ENCODE measurements around the gene KLHDC9.
A peak's percentile ranks its signal among the peaks of the same experiment; 100 is the strongest.
"Not testable (repeated sequence)": the region's sequence is repeated elsewhere in the genome, so short reads cannot be mapped to it uniquely, and the experiment has no call there.

KLHDC9 gene

GRCh38 chr1:161059293-161059692 is 38.9 kb upstream of the KLHDC9 start:
- ATAC-seq, result peak; percentile 14; the same call in 2 of the 3 replicates
- TF ChIP-seq GLIS3 (CRISPR knock-in tag; IDR thresholded peaks at IDR 0.05) (no peak), ZNF8 (CRISPR knock-in tag; IDR thresholded peaks at IDR 0.05) (no peak), PATZ1 (CRISPR knock-in tag; IDR thresholded peaks at IDR 0.05; ENCODE audit: borderline replicate concordance) (no peak), SNAI2 (CRISPR knock-in tag; IDR thresholded peaks at IDR 0.05) (no peak), ZNF565 (CRISPR knock-in tag; conservative IDR thresholded peaks at IDR 0.05; ENCODE audit: low read depth) (no peak)

GRCh38 chr1:161061419-161061818 is 36.7 kb upstream of the KLHDC9 start:
- no peak for ATAC-seq

DNA sequence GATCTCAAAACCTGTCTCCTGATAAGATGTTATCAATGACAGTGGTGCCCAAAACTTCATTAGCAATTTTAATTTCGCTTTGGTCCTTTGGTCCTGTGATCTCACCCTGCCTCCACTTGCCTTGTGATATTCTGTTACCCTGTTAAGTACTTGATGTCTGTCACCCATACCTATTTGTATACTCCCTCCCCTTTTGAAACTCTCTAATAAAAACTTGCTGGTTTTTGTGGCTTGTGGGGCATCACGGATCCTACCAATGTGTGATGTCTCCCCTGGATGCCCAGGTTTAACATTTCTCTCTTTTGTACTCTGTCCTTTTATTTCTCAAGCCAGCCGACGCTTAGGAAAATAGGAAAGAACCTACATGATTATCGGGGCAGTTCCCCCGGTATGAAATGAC is 34.2 kb upstream of the KLHDC9 start:
- ATAC-seq, result not testable (repeated sequence)

More at GRCh38 chr1:161061419-161061818, 36.7 kb upstream of the KLHDC9 start:
- TF ChIP-seq OSR1 (CRISPR knock-in tag; IDR thresholded peaks at IDR 0.05) (no peak), ZNF70 (CRISPR knock-in tag; IDR thresholded peaks at IDR 0.05) (no peak)
- TF ChIP-seq, protein P1, sequence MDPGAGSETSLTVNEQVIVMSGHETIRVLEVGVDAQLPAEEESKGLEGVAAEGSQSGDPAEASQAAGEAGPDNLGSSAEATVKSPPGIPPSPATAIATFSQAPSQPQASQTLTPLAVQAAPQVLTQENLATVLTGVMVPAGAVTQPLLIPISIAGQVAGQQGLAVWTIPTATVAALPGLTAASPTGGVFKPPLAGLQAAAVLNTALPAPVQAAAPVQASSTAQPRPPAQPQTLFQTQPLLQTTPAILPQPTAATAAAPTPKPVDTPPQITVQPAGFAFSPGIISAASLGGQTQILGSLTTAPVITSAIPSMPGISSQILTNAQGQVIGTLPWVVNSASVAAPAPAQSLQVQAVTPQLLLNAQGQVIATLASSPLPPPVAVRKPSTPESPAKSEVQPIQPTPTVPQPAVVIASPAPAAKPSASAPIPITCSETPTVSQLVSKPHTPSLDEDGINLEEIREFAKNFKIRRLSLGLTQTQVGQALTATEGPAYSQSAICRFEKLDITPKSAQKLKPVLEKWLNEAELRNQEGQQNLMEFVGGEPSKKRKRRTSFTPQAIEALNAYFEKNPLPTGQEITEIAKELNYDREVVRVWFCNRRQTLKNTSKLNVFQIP (CRISPR knock-in tag; IDR thresholded peaks at IDR 0.05; ENCODE audit: borderline replicate concordance, low read depth), result no peak

DNA sequence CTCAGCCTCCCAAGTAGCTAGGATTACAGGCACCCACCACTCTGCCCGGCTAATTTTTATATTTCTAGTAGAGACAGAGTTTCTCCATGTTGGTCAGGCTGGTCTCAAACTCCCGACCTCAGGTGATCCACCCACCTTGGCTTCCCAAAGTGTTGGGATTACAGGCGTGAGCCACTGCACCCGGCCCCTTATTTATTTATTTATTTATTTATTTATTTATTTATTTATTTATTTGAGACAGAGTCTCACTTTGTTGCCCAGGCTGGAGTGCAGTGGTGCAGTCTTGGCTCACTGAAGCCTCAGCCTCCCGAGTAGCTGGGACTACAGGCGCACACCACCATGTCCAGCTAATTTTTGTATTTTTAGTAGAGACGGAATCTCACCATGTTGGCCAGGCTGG is 32.5 kb upstream of the KLHDC9 start:
- ATAC-seq, result not testable (repeated sequence)

- ATAC-seq, result no peak
Observed at GRCh38 chr1:161066694-161067093, 31.5 kb upstream of the KLHDC9 start.

More at GRCh38 chr1:161066694-161067093, 31.5 kb upstream of the KLHDC9 start:
- no peak for TF ChIP-seq ZFP3 (CRISPR knock-in tag; IDR thresholded peaks at IDR 0.05)
- TF ChIP-seq ZFP30 (CRISPR knock-in tag; IDR thresholded peaks at IDR 0.05), result no peak
- TF ChIP-seq PATZ1 (CRISPR knock-in tag; IDR thresholded peaks at IDR 0.05; ENCODE audit: borderline replicate concordance), result no peak
- no peak for TF ChIP-seq ESRRG (CRISPR knock-in tag; IDR thresholded peaks at IDR 0.05)
- TF ChIP-seq SNAI2 (CRISPR knock-in tag; IDR thresholded peaks at IDR 0.05), result no peak
- TF ChIP-seq ISL1 (CRISPR knock-in tag; IDR thresholded peaks at IDR 0.05), result no peak
- no peak for TF ChIP-seq ZNF70 (CRISPR knock-in tag; IDR thresholded peaks at IDR 0.05)
- no peak for TF ChIP-seq ZC3H10 (CRISPR knock-in tag; IDR thresholded peaks at IDR 0.05)
- TF ChIP-seq CSDC2 (CRISPR knock-in tag; IDR thresholded peaks at IDR 0.05), result no peak
- no peak for TF ChIP-seq ZNF8 (CRISPR knock-in tag; IDR thresholded peaks at IDR 0.05)
- TF ChIP-seq GLIS3 (CRISPR knock-in tag; IDR thresholded peaks at IDR 0.05), result no peak
- TF ChIP-seq ZNF565 (CRISPR knock-in tag; conservative IDR thresholded peaks at IDR 0.05; ENCODE audit: low read depth), result no peak
- TF ChIP-seq, protein P1 (CRISPR knock-in tag; IDR thresholded peaks at IDR 0.05; ENCODE audit: borderline replicate concordance, low read depth), result no peak
- TF ChIP-seq, protein P2, sequence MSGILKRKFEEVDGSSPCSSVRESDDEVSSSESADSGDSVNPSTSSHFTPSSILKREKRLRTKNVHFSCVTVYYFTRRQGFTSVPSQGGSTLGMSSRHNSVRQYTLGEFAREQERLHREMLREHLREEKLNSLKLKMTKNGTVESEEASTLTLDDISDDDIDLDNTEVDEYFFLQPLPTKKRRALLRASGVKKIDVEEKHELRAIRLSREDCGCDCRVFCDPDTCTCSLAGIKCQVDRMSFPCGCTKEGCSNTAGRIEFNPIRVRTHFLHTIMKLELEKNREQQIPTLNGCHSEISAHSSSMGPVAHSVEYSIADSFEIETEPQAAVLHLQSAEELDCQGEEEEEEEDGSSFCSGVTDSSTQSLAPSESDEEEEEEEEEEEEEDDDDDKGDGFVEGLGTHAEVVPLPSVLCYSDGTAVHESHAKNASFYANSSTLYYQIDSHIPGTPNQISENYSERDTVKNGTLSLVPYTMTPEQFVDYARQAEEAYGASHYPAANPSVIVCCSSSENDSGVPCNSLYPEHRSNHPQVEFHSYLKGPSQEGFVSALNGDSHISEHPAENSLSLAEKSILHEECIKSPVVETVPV (CRISPR knock-in tag; IDR thresholded peaks at IDR 0.05), result no peak
- TF ChIP-seq, protein P3, sequence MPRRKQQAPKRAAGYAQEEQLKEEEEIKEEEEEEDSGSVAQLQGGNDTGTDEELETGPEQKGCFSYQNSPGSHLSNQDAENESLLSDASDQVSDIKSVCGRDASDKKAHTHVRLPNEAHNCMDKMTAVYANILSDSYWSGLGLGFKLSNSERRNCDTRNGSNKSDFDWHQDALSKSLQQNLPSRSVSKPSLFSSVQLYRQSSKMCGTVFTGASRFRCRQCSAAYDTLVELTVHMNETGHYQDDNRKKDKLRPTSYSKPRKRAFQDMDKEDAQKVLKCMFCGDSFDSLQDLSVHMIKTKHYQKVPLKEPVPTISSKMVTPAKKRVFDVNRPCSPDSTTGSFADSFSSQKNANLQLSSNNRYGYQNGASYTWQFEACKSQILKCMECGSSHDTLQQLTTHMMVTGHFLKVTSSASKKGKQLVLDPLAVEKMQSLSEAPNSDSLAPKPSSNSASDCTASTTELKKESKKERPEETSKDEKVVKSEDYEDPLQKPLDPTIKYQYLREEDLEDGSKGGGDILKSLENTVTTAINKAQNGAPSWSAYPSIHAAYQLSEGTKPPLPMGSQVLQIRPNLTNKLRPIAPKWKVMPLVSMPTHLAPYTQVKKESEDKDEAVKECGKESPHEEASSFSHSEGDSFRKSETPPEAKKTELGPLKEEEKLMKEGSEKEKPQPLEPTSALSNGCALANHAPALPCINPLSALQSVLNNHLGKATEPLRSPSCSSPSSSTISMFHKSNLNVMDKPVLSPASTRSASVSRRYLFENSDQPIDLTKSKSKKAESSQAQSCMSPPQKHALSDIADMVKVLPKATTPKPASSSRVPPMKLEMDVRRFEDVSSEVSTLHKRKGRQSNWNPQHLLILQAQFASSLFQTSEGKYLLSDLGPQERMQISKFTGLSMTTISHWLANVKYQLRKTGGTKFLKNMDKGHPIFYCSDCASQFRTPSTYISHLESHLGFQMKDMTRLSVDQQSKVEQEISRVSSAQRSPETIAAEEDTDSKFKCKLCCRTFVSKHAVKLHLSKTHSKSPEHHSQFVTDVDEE (CRISPR knock-in tag; IDR thresholded peaks at IDR 0.05), result no peak
- no peak for TF ChIP-seq RARB (CRISPR knock-in tag; IDR thresholded peaks at IDR 0.05)
- TF ChIP-seq TOX (CRISPR knock-in tag; IDR thresholded peaks at IDR 0.05; ENCODE audit: borderline replicate concordance), result no peak
- no peak for TF ChIP-seq BACH2 (CRISPR knock-in tag; IDR thresholded peaks at IDR 0.05; ENCODE audit: borderline replicate concordance)
- TF ChIP-seq ARNTL (CRISPR knock-in tag; IDR thresholded peaks at IDR 0.05; ENCODE audit: borderline replicate concordance, low read depth), result no peak
- TF ChIP-seq TCF4 (CRISPR knock-in tag; IDR thresholded peaks at IDR 0.05; ENCODE audit: borderline replicate concordance), result no peak

Measured in SK-N-SH treated with all-trans-retinoic acid at 6 μM for 48 hours (cell line).